Esophagus muscularis mucosa (tissue), 3 donors: ENCODE measurements around the gene TRAPPC11.

Experiments
- POLR2A ChIP-seq: fragments of 450-650 bp; IDR thresholded peaks from one replicate; pipeline ENCODE4 v1.6.1; 2017; ENCODE audit warnings: antibody characterized with exemption, moderate library complexity, mild to moderate bottlenecking, low read depth
- POLR2AphosphoS5 ChIP-seq, 2 donors: sonication (generic); formaldehyde crosslinking; IDR thresholded peaks; one replicate each; pipeline ENCODE4 v1.6.1; 2017; ENCODE audit warnings: antibody characterized with exemption in 2 of 2
- TF ChIP-seq, protein P1 (sequence below), 3 experiments: fragments of 200-600 bp in 2 of 3; fragments of 450-650 bp in 1 of 3; sonication (generic) in 2 of 3; IDR thresholded peaks; one replicate each; pipeline ENCODE4 v1.5.1; 2017 to 2019; ENCODE audit warnings: antibody characterized with exemption in 3 of 3, mild to moderate bottlenecking in 2 of 3, moderate library complexity in 1 of 3

- TF ChIP-seq, protein P1, sequence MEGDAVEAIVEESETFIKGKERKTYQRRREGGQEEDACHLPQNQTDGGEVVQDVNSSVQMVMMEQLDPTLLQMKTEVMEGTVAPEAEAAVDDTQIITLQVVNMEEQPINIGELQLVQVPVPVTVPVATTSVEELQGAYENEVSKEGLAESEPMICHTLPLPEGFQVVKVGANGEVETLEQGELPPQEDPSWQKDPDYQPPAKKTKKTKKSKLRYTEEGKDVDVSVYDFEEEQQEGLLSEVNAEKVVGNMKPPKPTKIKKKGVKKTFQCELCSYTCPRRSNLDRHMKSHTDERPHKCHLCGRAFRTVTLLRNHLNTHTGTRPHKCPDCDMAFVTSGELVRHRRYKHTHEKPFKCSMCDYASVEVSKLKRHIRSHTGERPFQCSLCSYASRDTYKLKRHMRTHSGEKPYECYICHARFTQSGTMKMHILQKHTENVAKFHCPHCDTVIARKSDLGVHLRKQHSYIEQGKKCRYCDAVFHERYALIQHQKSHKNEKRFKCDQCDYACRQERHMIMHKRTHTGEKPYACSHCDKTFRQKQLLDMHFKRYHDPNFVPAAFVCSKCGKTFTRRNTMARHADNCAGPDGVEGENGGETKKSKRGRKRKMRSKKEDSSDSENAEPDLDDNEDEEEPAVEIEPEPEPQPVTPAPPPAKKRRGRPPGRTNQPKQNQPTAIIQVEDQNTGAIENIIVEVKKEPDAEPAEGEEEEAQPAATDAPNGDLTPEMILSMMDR (IDR thresholded peaks at IDR 0.05): no peak
- TF ChIP-seq POLR2A (no peak), POLR2AphosphoS5 (IDR thresholded peaks at IDR 0.05) (no peak)
Observed at GRCh38 chr4:183611210-183611830, 47.8 kb upstream of the TRAPPC11 start.
